ENCODE measurements around the gene EFEMP1.

GRCh38 chr2:55910077-55910476 lies 13.5 kb downstream of the EFEMP1 start:
- TF ChIP-seq CTCF (conservative IDR thresholded peaks at IDR 0.05) (no peak), EZH2 (IDR thresholded peaks at IDR 0.05; ENCODE audit: low read depth) (no peak)

All from PC-9 (cell line).